Measurements from ENCODE around the gene KCNT2.
"Not testable (repeated sequence)": the region's sequence is repeated elsewhere in the genome, so short reads cannot be mapped to it uniquely, and the experiment has no call there.

Gene KCNT2

GRCh38 chr1:196510451-196510850, 97.8 kb downstream of the KCNT2 start:
- no peak for DNase-seq

- DNase-seq: not testable (repeated sequence)
These were observed 104.0 kb downstream of the KCNT2 start for GRCh38 chr1:196504224-196504623.

- DNase-seq: no peak
These were observed 105.8 kb downstream of the KCNT2 start for GRCh38 chr1:196502437-196502836.

- no peak for DNase-seq
These were observed 106.3 kb downstream of the KCNT2 start for GRCh38 chr1:196501760-196502428.

- no peak for DNase-seq
These were observed 110.4 kb downstream of the KCNT2 start for GRCh38 chr1:196497817-196498216.

GRCh38 chr1:196494766-196495165, 113.5 kb downstream of the KCNT2 start:
- DNase-seq: no peak

- DNase-seq: no peak
These were observed 114.4 kb downstream of the KCNT2 start for GRCh38 chr1:196493881-196494280.

GRCh38 chr1:196488579-196488978, 119.7 kb downstream of the KCNT2 start:
- no peak for DNase-seq

- no peak for DNase-seq
These were observed 121.9 kb downstream of the KCNT2 start for GRCh38 chr1:196486346-196486745.

- no peak for DNase-seq
These were observed 126.6 kb downstream of the KCNT2 start for GRCh38 chr1:196481616-196482015.

GRCh38 chr1:196477262-196477661, 131.0 kb downstream of the KCNT2 start:
- DNase-seq: no peak

- no peak for DNase-seq
These were observed 140.9 kb downstream of the KCNT2 start for GRCh38 chr1:196467230-196467925.

- no peak for DNase-seq
These were observed 141.6 kb downstream of the KCNT2 start for GRCh38 chr1:196466654-196467053.

- DNase-seq: no peak
These were observed 142.1 kb downstream of the KCNT2 start for GRCh38 chr1:196466166-196466565.

GRCh38 chr1:196464480-196464941, 143.7 kb downstream of the KCNT2 start:
- no peak for DNase-seq

- DNase-seq: no peak
These were observed 146.2 kb downstream of the KCNT2 start for GRCh38 chr1:196462086-196462485.

GRCh38 chr1:196461521-196461920, 146.7 kb downstream of the KCNT2 start:
- DNase-seq: no peak

- no peak for DNase-seq
These were observed 148.9 kb downstream of the KCNT2 start for GRCh38 chr1:196459383-196459782.

- DNase-seq: no peak
These were observed 153.4 kb downstream of the KCNT2 start for GRCh38 chr1:196454792-196455191.

GRCh38 chr1:196451103-196451502, 157.1 kb downstream of the KCNT2 start:
- no peak for DNase-seq

GRCh38 chr1:196450143-196451095, 157.8 kb downstream of the KCNT2 start:
- DNase-seq: no peak

GRCh38 chr1:196449460-196449859, 158.8 kb downstream of the KCNT2 start:
- no peak for DNase-seq

GRCh38 chr1:196445775-196446174, 162.5 kb downstream of the KCNT2 start:
- DNase-seq: no peak

Data from activated CD4-positive, CD25-positive, alpha-beta regulatory T cell treated with anti-CD3 and anti-CD28 coated beads, Interleukin-2, amount 50 U/mL, for 72 hours (primary cell).